Effector memory CD4-positive, alpha-beta T cell (primary cell): ENCODE data around the gene RAB25.

Experiments
- DNase-seq, 3 donors: peaks; one replicate each; pipeline ENCODE4 v3.0.0-alpha.2; 2020
- H3K27ac ChIP-seq: 2 replicates; pipeline ENCODE4 v1.7.0; 2013; ENCODE audit warnings: mild to moderate bottlenecking, low read length, moderate library complexity; ENCODE audit not compliant: insufficient read depth, poor library complexity, severe bottlenecking
- H3K27me3 ChIP-seq: replicated peaks from 2 replicates; pipeline ENCODE4 v1.7.0; 2013; ENCODE audit warnings: mild to moderate bottlenecking, low read length; ENCODE audit not compliant: insufficient read depth, control insufficient read depth, poor library complexity, severe bottlenecking
- H3K36me3 ChIP-seq: 2 replicates; pipeline ENCODE4 v1.7.0; 2013; ENCODE audit warnings: mild to moderate bottlenecking, low read length, moderate library complexity; ENCODE audit not compliant: control insufficient read depth, insufficient read depth
- H3K4me1 ChIP-seq: 2 replicates; pipeline ENCODE4 v1.7.0; 2013; ENCODE audit warnings: low read length, mild to moderate bottlenecking; ENCODE audit not compliant: control insufficient read depth, insufficient read depth, poor library complexity, severe bottlenecking
- H3K4me3 ChIP-seq: 2 replicates; pipeline ENCODE4 v1.7.0; 2013; ENCODE audit warnings: low read length, low read depth, mild to moderate bottlenecking; ENCODE audit not compliant: insufficient read depth, poor library complexity, severe bottlenecking
- H3K9me3 ChIP-seq: 2 replicates; pipeline ENCODE4 v1.7.0; 2013; ENCODE audit warnings: mild to moderate bottlenecking, low read length, moderate library complexity; ENCODE audit not compliant: control insufficient read depth

RAB25 gene

DNA sequence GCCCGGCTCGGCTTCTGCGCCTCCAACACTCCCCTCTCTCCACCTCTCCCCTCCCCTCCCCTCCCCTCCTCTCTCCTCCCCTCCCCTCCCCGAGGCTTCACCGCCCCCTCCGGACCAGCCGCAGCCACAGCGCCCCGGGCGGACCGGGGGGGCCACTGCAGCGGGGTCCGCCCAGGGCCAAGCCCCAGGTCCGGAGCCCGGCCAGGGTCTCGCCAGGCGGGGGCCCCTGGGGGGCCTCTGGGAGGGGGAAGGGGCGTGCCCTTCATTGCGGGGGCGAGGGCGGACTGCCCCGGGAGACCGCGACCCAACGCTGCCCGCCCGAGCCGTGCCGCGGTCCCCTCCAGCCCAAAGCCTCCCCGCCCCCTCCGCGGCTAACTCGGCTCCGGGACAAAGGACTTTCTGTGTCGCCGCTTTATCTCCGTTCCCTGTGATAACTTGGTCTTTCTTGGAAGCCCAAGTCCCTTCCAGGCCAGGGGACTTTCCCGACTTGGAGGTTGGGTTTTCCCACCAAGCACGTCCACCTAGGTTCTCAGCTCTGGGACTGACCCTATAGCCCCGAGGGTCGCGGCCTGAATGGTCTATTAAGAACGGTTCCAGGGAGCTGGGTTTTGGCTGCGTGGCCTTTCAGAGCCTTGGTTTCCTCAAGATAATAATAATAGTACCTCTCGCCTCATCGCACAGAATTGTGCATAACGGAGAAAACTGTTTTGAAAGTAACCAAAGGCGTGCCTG, 7.0 kb upstream of the RAB25 start, which contains the start of gene UBQLN4:
TSS of gene UBQLN4 (minus strand) at position 31 of the 732 bp plus-strand sequence. CDS start 97 bp downstream, outside the sequence.
- DNase-seq = peak; percentile 73 to 82 (median 74)

DNA sequence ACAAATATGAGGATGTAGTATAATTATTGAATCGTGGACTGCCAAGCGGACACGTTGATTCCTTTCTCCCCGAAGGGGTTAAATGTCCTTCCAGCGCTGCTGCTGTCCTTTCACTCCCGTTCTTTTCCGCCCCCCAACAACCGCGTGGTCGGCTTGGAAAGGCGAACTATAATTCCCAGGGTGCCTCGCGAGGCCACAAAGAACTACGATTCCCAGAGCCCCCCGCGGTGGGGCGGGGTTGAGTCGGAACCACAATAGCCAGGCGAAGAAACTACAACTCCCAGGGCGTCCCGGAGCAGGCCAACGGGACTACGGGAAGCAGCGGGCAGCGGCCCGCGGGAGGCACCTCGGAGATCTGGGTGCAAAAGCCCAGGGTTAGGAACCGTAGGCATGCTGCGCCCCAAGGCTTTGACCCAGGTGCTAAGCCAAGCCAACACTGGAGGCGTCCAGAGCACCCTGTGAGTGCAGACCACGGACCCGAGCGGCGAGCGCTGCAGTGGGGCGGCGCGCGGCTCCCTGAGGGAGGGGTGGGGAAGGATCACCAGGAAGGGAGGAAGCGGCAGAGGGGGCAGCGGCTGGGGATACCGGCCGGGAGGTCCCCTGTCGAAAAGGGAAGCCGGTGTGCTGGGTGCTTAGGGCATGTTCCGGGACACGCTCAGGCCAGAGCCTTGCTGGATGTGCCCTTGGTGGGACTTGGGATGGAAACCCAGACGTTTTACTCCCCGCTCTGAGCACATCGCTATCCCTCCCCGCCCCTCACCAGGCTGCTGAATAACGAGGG, 6.3 kb upstream of the RAB25 start, which contains the start of gene LAMTOR2:
TSS of gene LAMTOR2 (plus strand) at position 283 of the 781 bp plus-strand sequence. CDS start at position 391, 108 bp downstream.
- peaks cover 3% of the 10 kb centered on the region for H3K36me3 ChIP-seq
- peak within 1 kb of the TSS; percentile 79 for H3K27ac ChIP-seq
- peak; percentile 81 to 92 (median 92) for DNase-seq
- H3K27me3 ChIP-seq = no peaks in the 10 kb centered on the region
- H3K4me3 ChIP-seq = peak within 1 kb of the TSS; percentile 95
- no peaks in the 10 kb centered on the region for H3K9me3 ChIP-seq
- peaks cover 14% of the 10 kb centered on the region for H3K4me1 ChIP-seq

More for the DNA sequence above, 7.0 kb upstream of the RAB25 start, which contains the start of gene UBQLN4:
- no peaks in the 10 kb centered on the region for H3K27me3 ChIP-seq
- H3K4me3 ChIP-seq = peak within 1 kb of the TSS; percentile 95
- H3K4me1 ChIP-seq = peaks cover 14% of the 10 kb centered on the region
- peaks cover 6% of the 10 kb centered on the region for H3K36me3 ChIP-seq
- peak within 1 kb of the TSS; percentile 79 for H3K27ac ChIP-seq
- no peaks in the 10 kb centered on the region for H3K9me3 ChIP-seq

DNA sequence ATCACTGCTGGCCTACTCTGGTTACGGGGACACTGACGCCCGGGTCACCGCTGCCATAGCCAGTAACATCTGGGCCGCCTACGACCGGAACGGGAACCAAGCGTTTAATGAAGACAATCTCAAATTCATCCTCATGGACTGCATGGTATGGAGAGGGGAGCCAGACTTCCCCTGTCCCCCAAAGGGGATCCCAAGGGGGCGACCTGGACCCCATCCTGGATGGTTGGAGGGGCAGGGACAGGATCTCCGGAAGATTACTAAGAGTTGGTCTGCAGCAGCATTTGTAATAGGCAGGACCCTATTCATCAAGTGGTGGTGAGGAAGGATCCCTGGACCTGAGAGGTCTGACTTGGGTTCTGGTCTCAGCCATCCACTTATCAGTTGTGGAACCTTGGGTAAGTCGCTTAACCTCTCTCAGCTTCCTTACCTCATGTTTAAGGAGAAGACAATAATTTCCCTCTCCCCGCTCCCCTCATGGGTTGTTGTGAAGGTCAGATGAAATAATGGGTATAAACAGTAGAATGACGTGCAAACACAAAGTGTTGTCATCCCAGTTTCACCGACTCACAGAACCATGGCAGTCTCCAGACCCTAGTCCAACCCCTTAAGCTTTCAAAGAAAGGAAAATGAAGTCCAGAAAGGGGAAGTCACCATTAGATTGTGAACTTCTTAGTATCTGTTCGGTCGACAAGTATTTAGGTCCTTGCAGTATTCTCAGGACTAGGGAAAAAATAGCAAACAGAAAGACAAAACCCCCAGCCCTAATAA, 5.5 kb upstream of the RAB25 start:
- H3K27me3 ChIP-seq = no peaks in the 10 kb centered on the region
- DNase-seq = no peak

DNA sequence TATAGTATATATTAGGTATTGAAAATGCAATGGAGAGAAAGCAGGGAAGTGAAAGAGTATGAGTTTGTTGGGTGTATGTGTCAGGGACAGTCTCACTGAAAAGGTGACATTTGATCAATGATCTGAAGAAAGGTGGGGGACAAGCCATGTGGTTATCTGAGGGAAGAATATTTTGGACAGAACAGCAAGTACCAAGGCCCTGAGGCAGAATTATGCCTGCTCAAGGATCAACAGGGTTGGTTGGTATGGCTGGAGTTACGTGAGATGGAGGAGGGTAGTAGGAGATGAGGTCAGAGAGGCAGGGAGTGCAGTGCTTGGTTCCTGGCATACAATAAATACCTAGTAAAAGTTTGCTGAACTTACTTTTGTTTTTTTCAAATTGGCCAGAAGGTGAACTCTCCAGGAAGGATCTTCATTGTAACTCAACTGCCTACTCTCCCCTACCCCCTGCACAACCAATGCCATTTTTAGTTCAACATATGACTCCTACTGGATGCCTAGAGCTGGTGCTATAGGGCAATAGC, 4.6 kb upstream of the RAB25 start:
- Histone ChIP-seq H3K27me3 (no peaks in the 10 kb centered on the region), H3K36me3 (peaks cover 3% of the 10 kb centered on the region), H3K4me1 (peaks cover 14% of the 10 kb centered on the region), H3K4me3 (no peak overlapping the region), H3K27ac (no peak overlapping the region), H3K9me3 (no peaks in the 10 kb centered on the region)
- DNase-seq = no peak

More for the DNA sequence above, 5.5 kb upstream of the RAB25 start:
- Histone ChIP-seq H3K27ac (peak overlapping the region; percentile 79), H3K9me3 (no peaks in the 10 kb centered on the region), H3K4me3 (peak overlapping the region; percentile 95), H3K36me3 (peaks cover 3% of the 10 kb centered on the region), H3K4me1 (peaks cover 14% of the 10 kb centered on the region)

DNA sequence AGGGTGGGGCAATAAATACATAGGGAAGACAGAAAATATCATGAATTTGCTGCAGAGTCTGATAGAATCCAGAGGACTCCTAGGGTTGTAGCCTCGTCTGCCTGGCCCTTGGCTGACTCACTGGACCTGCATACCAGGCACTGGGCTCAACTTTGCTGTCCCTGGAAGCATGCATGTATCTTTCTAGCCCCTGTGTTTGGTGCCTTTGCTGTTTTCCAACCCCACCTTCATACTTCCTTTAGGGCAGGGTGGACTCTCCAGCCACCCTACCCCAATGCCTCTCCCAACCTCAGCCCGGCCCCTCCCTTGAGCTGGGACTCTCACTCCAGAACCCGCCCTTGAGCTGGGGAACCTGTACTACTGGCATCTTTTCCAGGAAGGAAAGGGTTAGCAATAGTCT, 1.2 kb downstream of the RAB25 start:
- Histone ChIP-seq H3K27ac (no peak overlapping the region), H3K4me3 (no peak overlapping the region), H3K9me3 (no peaks in the 10 kb centered on the region), H3K27me3 (no peaks in the 10 kb centered on the region), H3K4me1 (no peaks in the 10 kb centered on the region), H3K36me3 (peaks cover 3% of the 10 kb centered on the region)
- DNase-seq = no peak

DNA sequence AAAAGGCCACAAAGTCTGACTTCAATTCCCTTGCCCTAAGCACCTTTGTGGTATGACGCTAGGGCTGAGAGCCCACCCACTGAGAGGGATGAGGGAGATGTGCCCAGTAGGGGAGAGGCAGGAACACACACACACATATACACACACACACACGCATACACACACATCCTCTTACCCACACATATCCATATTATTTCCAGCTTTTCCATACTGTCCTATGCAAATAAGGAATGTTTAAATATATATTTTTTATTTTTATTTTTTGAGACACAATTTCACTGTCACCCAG, 3.0 kb downstream of the RAB25 start:
- Histone ChIP-seq H3K4me3 (no peak overlapping the region), H3K27me3 (no peaks in the 10 kb centered on the region), H3K9me3 (no peaks in the 10 kb centered on the region), H3K4me1 (no peaks in the 10 kb centered on the region), H3K36me3 (no peaks in the 10 kb centered on the region), H3K27ac (no peak overlapping the region)
- DNase-seq = no peak

DNA sequence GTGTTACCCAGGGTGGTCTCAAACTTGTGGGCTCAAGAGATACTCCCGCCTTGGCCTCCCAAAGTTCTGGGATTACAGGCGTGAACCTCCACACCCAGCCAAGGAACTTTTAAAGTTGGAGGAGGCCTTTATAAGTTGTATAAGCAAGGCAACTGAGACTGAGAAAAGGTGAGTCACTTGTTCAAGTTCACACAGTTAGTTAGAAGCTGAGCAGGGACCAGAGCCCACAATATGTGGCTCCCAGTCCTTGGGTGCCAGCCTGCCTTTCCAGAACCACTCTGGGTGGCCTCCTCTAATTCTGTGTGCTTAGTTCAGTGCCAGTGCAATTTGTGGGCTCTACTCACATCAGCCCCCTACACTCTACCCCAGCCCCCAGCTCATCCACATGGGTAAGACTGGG, 3.7 kb downstream of the RAB25 start:
- H3K27me3 ChIP-seq = no peaks in the 10 kb centered on the region
- H3K36me3 ChIP-seq = no peaks in the 10 kb centered on the region
- no peak overlapping the region for H3K4me3 ChIP-seq
- no peaks in the 10 kb centered on the region for H3K9me3 ChIP-seq
- no peak overlapping the region for H3K27ac ChIP-seq
- no peak for DNase-seq
- no peaks in the 10 kb centered on the region for H3K4me1 ChIP-seq

DNA sequence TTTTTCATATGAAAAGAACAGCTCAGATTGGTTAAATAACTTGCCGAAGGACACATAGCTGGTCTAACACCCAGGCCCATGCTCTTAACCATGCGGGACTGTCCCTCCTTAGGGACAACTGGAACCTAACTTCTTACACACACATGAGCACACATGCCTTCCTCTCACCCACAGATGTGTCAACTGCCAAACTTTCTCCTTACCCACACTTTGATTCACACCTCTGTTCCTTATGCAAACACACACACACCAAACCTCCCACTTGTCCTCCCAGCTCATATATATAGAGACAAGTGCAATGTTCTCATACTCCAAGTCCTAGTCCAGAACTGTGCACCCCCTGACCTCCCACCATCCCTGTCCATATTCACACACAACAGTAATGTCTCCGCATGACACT, 4.3 kb downstream of the RAB25 start:
- Histone ChIP-seq H3K4me1 (no peaks in the 10 kb centered on the region), H3K36me3 (no peaks in the 10 kb centered on the region), H3K9me3 (no peaks in the 10 kb centered on the region), H3K27me3 (no peaks in the 10 kb centered on the region), H3K27ac (no peak overlapping the region), H3K4me3 (no peak overlapping the region)
- no peak for DNase-seq

DNA sequence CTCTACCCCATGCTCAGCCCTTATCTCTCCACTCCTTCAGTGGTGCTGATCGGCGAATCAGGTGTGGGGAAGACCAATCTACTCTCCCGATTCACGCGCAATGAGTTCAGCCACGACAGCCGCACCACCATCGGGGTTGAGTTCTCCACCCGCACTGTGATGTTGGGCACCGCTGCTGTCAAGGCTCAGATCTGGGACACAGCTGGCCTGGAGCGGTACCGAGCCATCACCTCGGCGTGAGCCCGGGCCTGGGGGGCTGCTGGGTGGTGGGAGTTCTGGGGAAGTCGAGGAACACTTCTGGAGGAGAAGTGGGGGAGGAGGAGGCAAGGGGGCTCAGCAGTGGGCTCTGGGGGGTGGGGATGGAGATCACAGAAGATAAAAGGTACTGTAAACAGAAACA, 4.9 kb downstream of the RAB25 start:
- Histone ChIP-seq H3K9me3 (no peaks in the 10 kb centered on the region), H3K4me3 (no peak overlapping the region), H3K4me1 (no peaks in the 10 kb centered on the region), H3K27ac (no peak overlapping the region), H3K27me3 (no peaks in the 10 kb centered on the region), H3K36me3 (no peaks in the 10 kb centered on the region)
- DNase-seq = no peak
